GM12892 (cell line): Measurements from ENCODE around the gene ROCK2.

Source experiments
- POLR2A ChIP-seq: IDR thresholded peaks from 2 replicates; pipeline ENCODE4 v1.6.1; 2011; ENCODE audit warnings: low read depth, low read length, control low read depth
- TAF1 ChIP-seq: IDR thresholded peaks from 2 replicates; pipeline ENCODE4 v1.6.1; 2011; ENCODE audit warnings: low read depth, mild to moderate bottlenecking, control low read depth, low read length, borderline replicate concordance

GRCh38 chr2:11256166-11256565 is 88.3 kb downstream of the ROCK2 start:
- TF ChIP-seq POLR2A (no peak), TAF1 (no peak)
